Left forelimb (tissue), 1 donor: ENCODE data around the gene NKG7.
"Not testable (repeated sequence)": the region's sequence is repeated elsewhere in the genome, so short reads cannot be mapped to it uniquely, and the experiment has no call there.

Source experiments
- DNase-seq: peaks from one replicate; pipeline ENCODE4 v3.0.0-alpha.2; 2018; ENCODE audit warnings: low spot score

Gene NKG7

GRCh38 chr19:51372649-51373504 is at the start of gene NKG7:
NKG7 (minus strand) TSS chr19:51372654; CDS start chr19:51372535, 119 bp downstream.
- DNase-seq = no peak

- DNase-seq = peak; percentile 82
These were observed 49.6 kb upstream of the NKG7 start for GRCh38 chr19:51422053-51422448.

- DNase-seq = no peak
These were observed 49.0 kb upstream of the NKG7 start for GRCh38 chr19:51421229-51422052.

GRCh38 chr19:51420511-51420910 is 48.1 kb upstream of the NKG7 start:
- not testable (repeated sequence) for DNase-seq

GRCh38 chr19:51418707-51419106 is 46.3 kb upstream of the NKG7 start:
- no peak for DNase-seq

GRCh38 chr19:51417810-51418157 is 45.3 kb upstream of the NKG7 start:
- DNase-seq = no peak

- DNase-seq = no peak
These were observed 44.8 kb upstream of the NKG7 start, which contains the start of gene SIGLEC10 for GRCh38 chr19:51417107-51417809. SIGLEC10 (minus strand) TSS chr19:51417642; CDS start chr19:51417581, 61 bp downstream.

- DNase-seq = not testable (repeated sequence)
These were observed 44.0 kb upstream of the NKG7 start for GRCh38 chr19:51416422-51416821.

- DNase-seq = no peak
These were observed 42.7 kb upstream of the NKG7 start for GRCh38 chr19:51415187-51415586.

- no peak for DNase-seq
These were observed 38.7 kb upstream of the NKG7 start for GRCh38 chr19:51410950-51411748.

- DNase-seq = no peak
These were observed 35.2 kb upstream of the NKG7 start for GRCh38 chr19:51407511-51408131.

- no peak for DNase-seq
These were observed 29.7 kb upstream of the NKG7 start for GRCh38 chr19:51402117-51402516.

GRCh38 chr19:51399936-51400335 is 27.5 kb upstream of the NKG7 start:
- DNase-seq = not testable (repeated sequence)

GRCh38 chr19:51399231-51399630 is 26.8 kb upstream of the NKG7 start:
- DNase-seq = no peak

GRCh38 chr19:51398096-51398704 is 25.7 kb upstream of the NKG7 start:
- DNase-seq = no peak

- not testable (repeated sequence) for DNase-seq
These were observed 25.0 kb upstream of the NKG7 start for GRCh38 chr19:51397453-51397852.

- no peak for DNase-seq
These were observed 23.7 kb upstream of the NKG7 start for GRCh38 chr19:51396175-51396574.

GRCh38 chr19:51394050-51394836 is 21.8 kb upstream of the NKG7 start:
- peak; percentile 93 for DNase-seq

- DNase-seq = no peak
These were observed 20.2 kb upstream of the NKG7 start for GRCh38 chr19:51392701-51393100.
